COR-L47 (cell line): Measurements from ENCODE around the gene RTN4R.

ENCODE experiments used
- DNase-seq: peaks from one replicate; lab custom pipeline; 2025; lab: John Stamatoyannopoulos, UW

Gene RTN4R

GRCh38 chr22:20214853-20215252 is 53.3 kb downstream of the RTN4R start:
- no peak for DNase-seq

DNA sequence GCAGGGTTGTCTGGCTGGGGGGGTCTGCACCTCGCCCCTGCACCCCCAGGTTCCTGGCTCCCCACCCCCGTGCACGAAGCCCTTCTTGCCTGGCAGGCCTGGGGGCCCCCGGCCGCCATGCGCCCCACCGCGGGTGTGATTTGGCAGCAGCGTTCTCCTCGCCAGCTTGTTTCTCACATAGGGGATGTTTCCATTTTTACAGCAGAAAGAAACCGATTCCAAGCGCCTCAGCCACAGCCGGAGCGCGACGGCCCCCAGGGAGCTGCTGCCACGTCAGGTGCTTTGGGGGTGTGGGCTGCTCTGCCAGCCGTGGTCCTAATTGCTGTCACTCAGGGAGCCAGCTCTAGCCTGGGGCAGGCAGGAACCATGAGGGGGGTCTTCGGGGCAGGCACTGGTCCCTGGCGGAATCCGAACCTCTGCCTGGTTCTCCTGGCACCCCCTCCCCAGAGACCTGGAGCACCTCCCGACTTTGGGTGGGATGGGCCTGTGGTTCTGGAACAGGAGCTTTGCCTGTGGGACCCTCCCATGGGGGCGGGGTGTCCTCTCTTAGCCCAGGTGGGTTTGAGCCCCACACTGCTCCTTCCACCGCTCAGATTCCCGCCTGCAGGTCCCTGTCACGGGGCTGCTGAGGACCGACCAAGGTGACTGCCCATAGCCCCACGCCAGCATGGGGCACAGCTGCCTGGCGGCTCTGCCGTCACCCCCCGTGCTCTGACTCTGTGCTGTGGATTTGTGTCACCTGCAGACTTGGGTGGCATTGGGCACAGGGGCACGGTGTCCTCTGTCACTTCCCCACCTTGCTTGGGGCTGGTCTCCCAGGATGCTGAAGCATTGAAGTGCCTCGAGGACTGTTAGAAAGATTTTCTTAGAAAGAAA is 54.0 kb downstream of the RTN4R start:
- no peak for DNase-seq

DNA sequence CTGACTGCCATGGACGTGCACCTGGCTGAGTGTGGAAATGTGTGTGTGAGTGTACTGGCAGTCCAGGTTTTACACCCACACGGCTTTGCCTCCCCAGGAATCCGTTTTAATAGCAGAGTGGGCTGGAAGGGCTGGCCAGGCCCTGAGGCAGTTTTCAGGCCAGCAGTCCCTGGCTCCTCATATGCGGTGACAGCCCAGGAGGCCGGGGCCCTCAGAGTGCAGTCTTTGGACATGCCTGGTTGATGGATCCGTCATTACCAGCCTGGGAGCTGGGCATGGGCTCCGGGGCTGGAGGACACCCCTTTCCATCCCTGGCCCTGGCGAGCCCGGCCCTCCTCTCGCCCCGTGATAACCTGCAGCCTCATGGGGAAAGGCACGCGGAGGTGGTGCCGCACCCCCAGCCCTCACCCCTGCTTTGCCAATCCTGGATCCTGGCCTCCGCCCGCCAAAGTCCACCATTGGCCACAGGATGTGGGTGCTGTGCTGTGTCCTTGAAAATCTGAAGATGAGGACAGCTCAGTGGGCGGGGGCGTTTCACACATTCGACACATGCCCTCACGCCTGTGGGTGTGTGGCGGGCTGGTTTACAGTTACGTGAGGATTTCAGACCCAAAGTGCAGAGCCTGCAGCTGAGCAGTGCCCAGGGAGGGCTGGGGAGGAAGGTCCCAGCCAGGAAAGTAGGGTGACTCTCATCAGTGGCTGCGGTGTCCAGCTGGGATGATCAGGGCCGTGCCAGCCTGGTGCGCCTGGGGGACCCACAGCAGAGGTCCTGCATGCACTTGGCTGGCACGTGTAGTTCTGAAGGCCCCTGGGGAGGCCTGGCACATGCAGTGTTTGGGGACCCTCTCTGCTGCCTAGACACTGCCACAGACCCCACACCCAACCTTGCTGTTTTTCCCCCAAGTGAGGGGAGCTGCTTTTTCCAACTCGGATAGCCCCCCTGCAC is 55.1 kb downstream of the RTN4R start:
- no peak for DNase-seq

DNA sequence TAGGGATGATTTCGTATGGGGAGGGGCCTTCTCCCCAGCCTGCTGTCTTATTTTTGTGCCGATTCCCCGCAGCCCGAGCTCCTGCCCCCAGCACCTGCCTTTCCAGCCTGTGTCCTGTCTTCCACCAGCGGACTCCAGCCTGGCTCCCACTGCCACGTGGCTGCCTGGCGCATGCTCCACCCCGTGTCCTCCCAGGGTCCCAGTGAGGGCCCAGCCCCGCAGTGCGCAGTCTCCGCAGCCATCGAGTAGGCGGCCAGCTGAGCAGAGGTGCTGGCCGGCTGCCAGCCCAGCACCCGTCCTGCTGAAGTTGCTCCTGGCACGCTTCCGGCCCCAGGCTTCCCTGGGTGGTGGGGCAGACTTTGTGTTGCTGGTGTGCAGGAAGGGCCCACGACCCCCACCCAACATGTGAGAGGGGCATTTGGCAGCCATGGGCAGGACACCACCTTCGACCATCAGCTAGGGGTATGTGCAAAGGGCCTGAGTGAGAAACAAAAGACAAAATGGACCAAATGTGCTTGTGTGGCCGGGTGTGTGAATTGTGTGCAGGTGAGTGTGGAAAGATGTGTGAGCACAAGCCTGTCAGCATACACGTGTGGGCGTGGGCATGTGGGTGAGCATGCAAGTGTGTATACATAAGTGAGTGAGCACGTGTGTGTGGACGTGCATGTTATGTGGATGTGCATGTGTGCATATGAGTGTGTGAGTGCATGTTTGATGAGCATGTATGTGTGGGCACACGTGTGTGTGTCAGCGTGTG is 55.9 kb downstream of the RTN4R start:
- peak; percentile 96 for DNase-seq

- DNase-seq, result no peak
Observed at GRCh38 chr22:20211409-20211996, 56.6 kb downstream of the RTN4R start.

DNA sequence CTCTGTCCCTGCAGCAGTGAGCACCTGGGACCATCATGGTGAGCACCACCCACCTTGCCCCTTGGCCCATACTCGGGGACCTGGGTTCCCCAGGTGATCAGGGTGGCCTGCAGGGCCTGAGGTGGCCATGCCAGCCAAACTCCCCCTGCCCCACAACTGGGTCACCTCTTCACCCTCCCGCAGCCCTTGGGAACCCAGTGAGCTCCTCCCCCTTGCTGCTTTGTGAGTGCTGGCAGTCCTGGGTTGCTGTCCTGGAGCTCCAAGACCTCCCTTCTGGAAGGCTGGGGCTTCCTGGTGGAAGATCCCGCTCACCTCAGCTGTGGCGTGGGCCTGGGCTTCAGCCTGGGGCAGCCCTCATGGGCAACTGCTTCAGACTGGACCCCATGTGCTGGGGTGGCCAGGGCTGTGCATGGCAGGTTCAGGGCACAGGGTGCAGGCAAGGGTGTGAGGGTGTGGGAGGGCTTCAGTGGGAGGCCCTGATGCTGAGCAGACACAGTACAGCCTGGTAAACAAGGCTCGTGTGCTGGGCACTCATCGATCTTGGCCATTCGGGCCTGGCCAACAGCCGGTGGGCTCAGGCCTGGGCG is 57.6 kb downstream of the RTN4R start:
- DNase-seq, result no peak

GRCh38 chr22:20209761-20210250 is 58.3 kb downstream of the RTN4R start:
- DNase-seq, result no peak

DNA sequence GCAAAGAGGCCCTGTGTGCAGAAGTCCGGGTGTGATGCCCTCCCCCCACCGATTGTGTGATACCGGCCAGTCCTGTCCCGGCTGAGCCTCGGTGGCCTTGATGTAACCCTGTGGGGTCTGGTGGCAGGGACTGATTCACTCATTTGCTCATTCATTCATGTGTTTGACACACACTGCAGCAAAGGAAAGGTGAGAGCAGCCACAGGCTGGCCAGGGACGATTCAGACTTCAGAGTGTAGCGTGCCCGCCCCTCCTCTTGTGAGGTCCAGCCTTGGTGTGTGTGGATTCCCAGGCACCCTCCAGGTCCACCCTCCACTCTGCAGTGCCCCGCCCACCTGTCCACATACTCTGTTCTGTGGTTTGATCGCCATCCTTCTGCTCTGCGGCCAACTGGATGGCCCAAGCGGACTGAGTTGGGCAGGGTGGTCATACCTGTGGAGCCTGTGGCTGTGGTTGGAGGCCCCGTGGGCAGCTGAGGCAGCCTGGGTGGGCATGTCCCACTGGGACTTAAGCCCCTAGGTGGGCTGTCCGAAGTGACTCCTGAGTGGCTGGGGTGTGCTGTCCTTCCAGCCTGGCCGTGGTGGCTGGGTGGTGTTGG is 59.3 kb downstream of the RTN4R start:
- no peak for DNase-seq

DNA sequence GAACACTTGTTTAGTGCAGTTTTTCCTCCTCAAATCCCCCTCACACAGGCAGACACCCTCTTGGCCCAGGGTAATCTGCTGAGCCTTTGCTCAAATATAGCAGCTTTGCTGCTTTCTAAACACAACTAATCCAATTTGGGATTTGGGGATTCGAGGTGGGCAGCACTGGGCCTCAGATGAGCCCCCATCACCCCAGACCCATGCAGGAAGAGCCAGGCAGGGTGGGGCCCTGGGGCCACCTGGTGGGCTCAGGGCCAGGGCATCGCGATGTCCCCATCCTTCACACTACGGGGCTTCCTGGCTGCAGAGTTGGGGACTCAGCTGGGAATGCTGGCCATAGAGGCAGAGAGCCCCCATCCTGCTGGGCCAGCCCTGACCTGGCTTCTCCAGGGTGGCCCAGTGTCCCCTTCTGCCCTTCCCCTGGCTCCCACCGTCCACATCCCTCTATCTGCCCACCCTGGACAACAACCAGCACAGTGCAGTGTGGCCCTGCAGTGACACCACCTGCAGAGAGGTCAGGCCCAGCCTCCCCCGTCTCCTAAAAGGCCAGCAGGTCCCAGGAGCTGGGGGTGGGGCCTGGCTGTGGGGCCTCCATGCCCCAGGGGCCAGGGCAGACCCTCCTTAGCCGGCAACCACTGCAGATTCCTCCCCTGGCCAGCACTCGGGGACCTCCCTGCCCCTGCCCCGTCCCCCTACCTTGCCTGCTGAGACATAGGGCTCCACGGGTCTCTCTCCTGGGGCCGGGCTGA is 60.7 kb downstream of the RTN4R start:
- DNase-seq, result no peak

DNA sequence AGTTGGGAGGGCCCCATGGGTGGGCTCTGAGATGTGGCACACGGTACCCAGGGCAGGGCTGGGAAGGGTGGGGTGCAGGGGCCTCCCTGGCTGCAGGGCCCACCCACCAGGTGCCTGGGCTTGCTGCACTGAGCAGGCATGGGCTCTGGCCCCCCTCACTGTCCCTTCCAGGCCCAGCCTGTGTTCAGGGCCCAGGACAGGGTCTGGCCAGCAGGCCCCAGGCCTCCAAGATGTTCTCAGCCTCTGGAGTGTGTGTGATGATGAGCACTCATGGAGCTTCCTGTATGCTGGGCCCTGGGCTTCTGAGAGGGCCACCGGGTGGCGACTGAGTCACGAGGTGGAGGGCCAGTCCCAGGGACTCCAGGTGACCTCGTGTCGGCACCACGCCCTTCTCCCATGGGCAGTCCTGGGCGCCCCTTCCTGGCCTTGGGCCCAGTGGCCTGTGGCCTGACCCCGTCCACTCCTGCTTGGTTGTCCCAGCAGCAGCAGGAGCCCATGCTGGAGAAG is 61.4 kb downstream of the RTN4R start:
- no peak for DNase-seq

GRCh38 chr22:20205964-20206708 is 62.0 kb downstream of the RTN4R start:
- no peak for DNase-seq

- DNase-seq, result no peak
Observed at GRCh38 chr22:20205464-20205963, 62.6 kb downstream of the RTN4R start.

DNA sequence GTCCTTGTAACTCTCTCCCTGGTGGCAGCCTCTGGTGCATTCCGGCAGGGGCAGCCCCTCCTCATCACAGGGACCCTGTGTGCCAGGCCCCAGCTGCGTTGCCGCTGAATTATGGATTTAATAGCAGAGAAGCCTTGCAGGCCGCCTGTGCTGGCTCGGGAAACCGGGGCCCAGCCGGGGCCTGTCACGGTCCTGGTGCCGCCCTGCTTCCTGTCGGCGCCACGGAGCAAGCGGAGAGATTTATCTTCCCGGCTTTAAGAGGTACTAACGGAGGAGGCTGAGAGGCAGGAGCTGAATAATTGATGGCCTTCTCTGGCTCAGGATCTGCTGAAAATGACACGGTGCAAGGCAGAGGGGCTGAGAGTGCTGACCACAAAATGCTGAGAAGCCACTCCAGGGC is 63.3 kb downstream of the RTN4R start:
- no peak for DNase-seq

GRCh38 chr22:20204311-20204710 is 63.8 kb downstream of the RTN4R start:
- no peak for DNase-seq

DNA sequence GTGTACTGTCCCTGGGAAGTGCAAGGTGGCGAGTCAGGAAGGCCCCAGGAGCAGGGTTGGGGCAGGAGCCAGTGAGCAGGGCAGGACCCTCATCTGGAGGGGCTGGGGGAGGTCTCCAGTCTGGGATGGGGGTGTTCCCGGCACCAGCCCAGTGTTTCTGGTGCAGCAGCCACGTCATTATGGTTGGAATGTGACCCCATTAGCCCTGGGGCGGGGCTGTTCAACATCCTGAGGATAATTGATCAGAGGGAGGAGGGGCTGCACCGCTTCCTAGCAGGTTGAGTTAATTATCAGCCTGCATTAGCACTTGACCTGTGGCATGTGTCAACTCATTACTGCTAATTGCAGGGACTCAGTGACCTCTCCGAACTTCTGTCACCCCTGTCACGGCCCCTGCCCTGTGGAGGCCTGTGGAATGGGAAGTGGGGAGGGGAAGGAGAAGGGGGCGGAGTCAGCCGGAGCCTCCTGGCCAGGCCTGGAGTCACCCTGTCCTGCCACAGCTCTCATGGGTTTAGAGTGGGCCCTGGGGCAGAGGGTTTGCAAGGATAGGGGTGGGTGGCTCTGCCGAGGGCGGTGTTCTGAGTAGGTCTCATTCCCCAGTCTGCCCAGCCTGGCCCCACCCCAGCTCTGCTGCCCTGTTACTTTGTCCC is 64.4 kb downstream of the RTN4R start:
- DNase-seq, result no peak

- no peak for DNase-seq
Observed at GRCh38 chr22:20203142-20203551, 65.0 kb downstream of the RTN4R start.

DNA sequence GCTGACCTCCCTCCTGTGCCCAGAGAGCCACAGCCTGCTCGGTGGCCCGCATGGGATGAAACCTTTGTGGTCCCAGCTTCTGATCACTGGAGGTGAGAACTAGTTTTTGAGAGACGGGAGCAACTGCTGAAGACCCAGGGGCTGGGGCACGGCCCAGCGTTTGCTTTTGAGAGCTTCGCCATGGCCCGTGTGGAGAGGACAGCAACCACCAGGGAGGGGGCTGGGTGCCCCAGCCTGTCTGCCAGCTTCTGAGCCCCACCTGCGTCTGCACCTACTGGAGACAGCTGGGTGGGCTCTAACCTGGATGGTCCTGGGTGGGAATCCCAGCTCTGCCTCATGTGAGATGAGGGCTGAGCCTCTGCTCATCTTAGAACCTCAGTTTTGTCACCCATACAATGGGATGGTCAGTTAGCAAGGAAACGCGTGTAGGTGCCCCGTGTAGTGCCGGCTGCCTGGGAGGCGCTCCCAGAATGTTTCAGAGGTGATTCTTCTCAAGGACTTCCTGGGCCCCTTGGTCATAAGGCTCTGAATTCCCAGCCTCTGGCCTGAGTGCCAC is 66.2 kb downstream of the RTN4R start:
- no peak for DNase-seq

- DNase-seq, result no peak
Observed at GRCh38 chr22:20199906-20200305, 68.2 kb downstream of the RTN4R start.
